ENCODE results near the gene OR13C4. TPM values are rescaled to one million over a fixed set of nuclear protein-coding genes. Genes with fewer than 3 reads are reported as not detected.

OR13C4 gene
- not detected in 2 replicates for total RNA-seq

DNA sequence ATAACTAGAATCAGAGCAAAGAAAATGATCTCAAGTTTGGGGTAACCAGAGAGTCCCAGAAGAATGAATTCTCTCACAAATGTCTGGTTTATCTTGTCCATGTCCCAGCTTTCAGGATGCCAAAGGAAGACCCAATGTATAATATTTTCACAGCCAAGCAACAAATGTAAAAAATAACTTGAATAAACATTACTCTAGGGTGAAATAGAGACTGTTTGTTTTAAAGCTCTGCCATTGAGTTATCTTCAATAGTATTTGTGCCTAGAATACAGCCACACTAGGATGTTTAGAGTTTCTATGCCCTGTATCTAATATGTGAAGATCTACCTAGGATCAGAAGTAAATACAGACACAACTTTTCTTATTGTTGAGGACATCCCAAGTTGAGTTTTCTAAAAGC, at the start of gene OR13C4:
OR13C4 (minus strand) TSS at position 101 of the 400 bp plus-strand sequence; CDS start at position 101, 0 bp downstream.

DNA sequence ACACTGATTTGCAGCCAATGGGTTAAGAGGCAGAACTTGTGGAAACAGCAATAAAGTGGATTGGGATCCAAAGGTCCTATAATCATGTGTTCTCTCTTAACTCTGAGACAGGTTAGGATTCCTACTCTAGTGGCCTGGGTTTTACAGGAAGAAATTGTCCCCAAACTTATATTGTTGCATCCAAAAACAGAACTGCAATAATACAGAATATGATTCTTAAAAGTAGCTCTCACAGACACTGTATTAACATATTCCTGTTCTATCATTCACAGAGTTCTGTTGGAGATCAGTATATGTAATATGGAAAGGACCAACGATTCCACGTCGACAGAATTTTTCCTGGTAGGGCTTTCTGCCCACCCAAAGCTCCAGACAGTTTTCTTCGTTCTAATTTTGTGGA, 41.9 kb upstream of the OR13C4 start, which contains the start of gene OR13C8:
OR13C8 (plus strand) TSS at position 301 of the 400 bp plus-strand sequence; CDS start at position 301, 0 bp downstream.

DNA sequence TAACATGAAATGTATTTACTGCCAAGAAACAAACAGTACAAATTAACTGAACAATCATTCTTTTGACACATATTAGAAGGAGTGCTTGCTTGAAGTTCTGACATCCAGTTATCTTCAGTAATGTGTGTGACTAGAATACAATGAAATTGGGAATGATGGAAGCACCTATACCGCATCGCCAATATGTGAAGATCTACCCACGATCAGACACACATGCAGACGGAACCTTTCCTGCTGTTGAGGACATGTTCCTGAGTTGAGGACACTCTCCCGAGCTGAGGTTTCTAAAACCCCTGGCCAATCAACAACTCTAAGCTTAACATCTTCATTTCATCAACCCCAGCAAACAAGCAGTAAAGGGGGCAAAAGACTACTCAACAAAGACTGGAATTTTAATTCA, 9.7 kb upstream of the OR13C4 start, which contains the start of gene OR13C3:
OR13C3 (minus strand) TSS at position 101 of the 400 bp plus-strand sequence. CDS start 133 bp downstream, outside the sequence.

DNA sequence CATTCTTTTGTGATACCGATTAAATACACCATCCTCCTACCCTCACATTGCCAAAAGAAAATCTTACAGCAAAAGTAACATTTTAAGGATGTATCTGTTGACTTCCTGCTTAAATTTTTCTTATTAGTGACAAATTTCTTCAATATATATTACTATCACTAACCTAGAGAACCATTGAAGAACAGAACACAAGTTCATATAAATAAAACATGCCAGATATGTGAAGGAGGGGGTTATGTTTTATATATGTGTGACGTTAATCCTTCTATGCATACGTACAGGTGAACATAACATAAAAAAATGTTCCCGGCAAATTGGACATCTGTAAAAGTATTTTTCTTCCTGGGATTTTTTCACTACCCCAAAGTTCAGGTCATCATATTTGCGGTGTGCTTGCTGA, 23.0 kb downstream of the OR13C4 start, which contains the start of gene OR13F1:
OR13F1 (plus strand) TSS at position 301 of the 400 bp plus-strand sequence; CDS start at position 301, 0 bp downstream.

Other genes with a start within 250 kb of the OR13C4 start
- gene OR13F1, start 22.9 kb downstream of the OR13C4 start, total RNA-seq = not detected in 2 replicates
- not detected in 2 replicates for gene OR13C3, start 9.6 kb upstream of the OR13C4 start, total RNA-seq
- gene OR13C8, start 42.0 kb upstream of the OR13C4 start, total RNA-seq = not detected in 2 replicates
- not detected in 2 replicates for gene OR13C5, start 72.2 kb upstream of the OR13C4 start, total RNA-seq
- not detected in 2 replicates for gene OR13C2, start 78.4 kb upstream of the OR13C4 start, total RNA-seq
- gene OR13C9, start 91.0 kb upstream of the OR13C4 start, total RNA-seq = not detected in 2 replicates
- not detected in 2 replicates for gene OR13D1, start 167.3 kb upstream of the OR13C4 start, total RNA-seq
- gene NIPSNAP3A, start 220.5 kb upstream of the OR13C4 start, total RNA-seq = 53.6 and 54.9 TPM in 2 replicates
- gene NIPSNAP3B, start 236.9 kb upstream of the OR13C4 start, total RNA-seq = 0.10 and 0.33 TPM in 2 replicates